HepG2 (cell line): ENCODE measurements around the gene CEBPG. TPM values are rescaled to one million over a fixed set of nuclear protein-coding genes. Genes with fewer than 3 reads are reported as not detected.
A peak's percentile ranks its signal among the peaks of the same experiment; 100 is the strongest.

Experiments used
- FOSL2 ChIP-seq: sonication (generic); formaldehyde crosslinking; IDR thresholded peaks from 2 replicates; pipeline ENCODE4 v1.4.0; 2020; ENCODE audit warnings: missing genetic modification reagents
- FOXO1 ChIP-seq: sonication (generic); formaldehyde crosslinking; IDR thresholded peaks from 2 replicates; pipeline ENCODE4 v1.4.0; 2020; ENCODE audit warnings: missing genetic modification reagents
- HHEX ChIP-seq: IDR thresholded peaks from 2 replicates; pipeline ENCODE4 v1.6.1; 2016; ENCODE audit warnings: control low read depth
- MAZ ChIP-seq, 2 experiments: sonication (generic) in 1 of 2; formaldehyde crosslinking in 1 of 2; IDR thresholded peaks; 2 replicates each; pipeline versions ENCODE4 v1.5.0 to v1.6.1; 2012 to 2020; ENCODE audit warnings: low read depth in 2 of 2, mild to moderate bottlenecking in 2 of 2, borderline replicate concordance in 1 of 2, improper control_type of control experiment in 1 of 2, low read length in 1 of 2, missing genetic modification reagents in 1 of 2, moderate library complexity in 1 of 2
- NFE2L2 ChIP-seq: fragments of 150-350 bp; IDR thresholded peaks from 2 replicates; pipeline ENCODE4 v1.6.1; 2014; ENCODE audit warnings: low read length
- NR2F1 ChIP-seq, 2 experiments: fragments of 450-650 bp in 1 of 2; formaldehyde crosslinking in 1 of 2; IDR thresholded peaks; 2 replicates each; pipeline versions ENCODE4 v1.5.0 to v1.6.1; 2016 to 2020; ENCODE audit warnings: mild to moderate bottlenecking in 1 of 2, missing compliant biosample characterization in 1 of 2, missing genetic modification reagents in 1 of 2, moderate library complexity in 1 of 2
- PRPF4 ChIP-seq: fragments of 200-400 bp; formaldehyde crosslinking; IDR thresholded peaks from 2 replicates; pipeline ENCODE4 v1.6.1; 2016; ENCODE audit warnings: low read length, low read depth; ENCODE audit not compliant: poor library complexity, severe bottlenecking
- RFX5 ChIP-seq: IDR thresholded peaks from 2 replicates; pipeline ENCODE4 v1.6.1; 2011; ENCODE audit warnings: low read depth, low read length, improper control_type of control experiment
- TAF15 ChIP-seq: fragments of 200-400 bp; formaldehyde crosslinking; IDR thresholded peaks from one replicate; pipeline ENCODE4 v1.6.1; 2018; ENCODE audit warnings: mild to moderate bottlenecking, low read depth, low read length; ENCODE audit not compliant: poor library complexity, severe bottlenecking
- THAP11 ChIP-seq: IDR thresholded peaks from 2 replicates; pipeline ENCODE4 v1.6.1; 2016; ENCODE audit warnings: missing biosample characterization, missing genetic modification reagents
- ZNF18 ChIP-seq: sonication (generic); formaldehyde crosslinking; IDR thresholded peaks from 2 replicates; pipeline ENCODE4 v1.8.0; 2022; ENCODE audit warnings: mild to moderate bottlenecking, missing genetic modification reagents; ENCODE audit not compliant: insufficient replicate concordance
- ZNF20 ChIP-seq: sonication (generic); formaldehyde crosslinking; IDR thresholded peaks from 2 replicates; pipeline ENCODE4 v1.4.0; 2020; ENCODE audit warnings: mild to moderate bottlenecking, moderate library complexity, missing genetic modification reagents
- ZNF207 ChIP-seq: fragments of 450-650 bp; IDR thresholded peaks from 2 replicates; pipeline ENCODE4 v1.6.1; 2016; ENCODE audit warnings: antibody characterized with exemption, borderline replicate concordance
- ZNF562 ChIP-seq: sonication (generic); formaldehyde crosslinking; IDR thresholded peaks from 2 replicates; pipeline ENCODE4 v1.8.0; 2022; ENCODE audit warnings: missing genetic modification reagents, borderline replicate concordance
- ZNF605 ChIP-seq: sonication (generic); formaldehyde crosslinking; IDR thresholded peaks from 2 replicates; pipeline ENCODE4 v1.8.0; 2022; ENCODE audit warnings: mild to moderate bottlenecking, missing genetic modification reagents
- ZNF703 ChIP-seq: sonication (generic); formaldehyde crosslinking; IDR thresholded peaks from 2 replicates; pipeline ENCODE4 v1.5.1; 2020; ENCODE audit warnings: missing genetic modification reagents, mild to moderate bottlenecking, moderate library complexity, borderline replicate concordance
- ZNF737 ChIP-seq: sonication (generic); formaldehyde crosslinking; IDR thresholded peaks from 2 replicates; pipeline ENCODE4 v1.5.0; 2020; ENCODE audit warnings: missing genetic modification reagents, mild to moderate bottlenecking, borderline replicate concordance
- ZNF75D ChIP-seq: sonication (generic); formaldehyde crosslinking; IDR thresholded peaks from 2 replicates; pipeline ENCODE4 v1.8.1; 2023; ENCODE audit warnings: missing genetic modification reagents, mild to moderate bottlenecking, borderline replicate concordance
- ZZZ3 ChIP-seq: sonication (generic); formaldehyde crosslinking; IDR thresholded peaks from 2 replicates; pipeline ENCODE4 v1.4.0; 2020; ENCODE audit warnings: missing genetic modification reagents, mild to moderate bottlenecking, borderline replicate concordance
- polyA plus RNA-seq, 8 experiments: library from polyadenylated mRNA; depleted of rRNA in 3 of 8; stranded (reverse) in 7 of 8; unstranded in 1 of 8; fragments of >200 nt; fragmentation: Illumina TruSeq in 4 of 8; extraction: Trizol in 4 of 8; gene quantifications; 2 replicates each; pipeline versions ENCODE4 v1.2.1 to v1.2.3, GENCODE V29; 2011 to 2016; ENCODE audit warnings: low read depth in 4 of 8, missing spikeins in 1 of 8, mixed read lengths in 1 of 8; ENCODE audit not compliant: insufficient read depth in 1 of 8
- total RNA-seq, 5 experiments: library from RNA; depleted of rRNA; stranded (reverse); fragments of >200 nt; fragmentation: Illumina TruSeq; extraction: Trizol; gene quantifications; 2 replicates each; pipeline ENCODE4 v1.2.3, GENCODE V29; 2016; ENCODE audit warnings: low read depth in 1 of 5
- TF ChIP-seq, protein P1 (sequence below): sonication (generic); formaldehyde crosslinking; IDR thresholded peaks from 2 replicates; pipeline ENCODE4 v1.5.0; 2020; ENCODE audit warnings: missing genetic modification reagents
- TF ChIP-seq, protein P2 (sequence below): sonication (generic); formaldehyde crosslinking; IDR thresholded peaks from 2 replicates; pipeline ENCODE4 v1.4.0; 2020; ENCODE audit warnings: mild to moderate bottlenecking, missing genetic modification reagents

Gene CEBPG
- total and polyA plus RNA-seq, 2 of the 13 experiments (the other 11 are each of a cell fraction or from before 2014, with no cell fraction given) = 25.7 to 34.3 TPM

DNA sequence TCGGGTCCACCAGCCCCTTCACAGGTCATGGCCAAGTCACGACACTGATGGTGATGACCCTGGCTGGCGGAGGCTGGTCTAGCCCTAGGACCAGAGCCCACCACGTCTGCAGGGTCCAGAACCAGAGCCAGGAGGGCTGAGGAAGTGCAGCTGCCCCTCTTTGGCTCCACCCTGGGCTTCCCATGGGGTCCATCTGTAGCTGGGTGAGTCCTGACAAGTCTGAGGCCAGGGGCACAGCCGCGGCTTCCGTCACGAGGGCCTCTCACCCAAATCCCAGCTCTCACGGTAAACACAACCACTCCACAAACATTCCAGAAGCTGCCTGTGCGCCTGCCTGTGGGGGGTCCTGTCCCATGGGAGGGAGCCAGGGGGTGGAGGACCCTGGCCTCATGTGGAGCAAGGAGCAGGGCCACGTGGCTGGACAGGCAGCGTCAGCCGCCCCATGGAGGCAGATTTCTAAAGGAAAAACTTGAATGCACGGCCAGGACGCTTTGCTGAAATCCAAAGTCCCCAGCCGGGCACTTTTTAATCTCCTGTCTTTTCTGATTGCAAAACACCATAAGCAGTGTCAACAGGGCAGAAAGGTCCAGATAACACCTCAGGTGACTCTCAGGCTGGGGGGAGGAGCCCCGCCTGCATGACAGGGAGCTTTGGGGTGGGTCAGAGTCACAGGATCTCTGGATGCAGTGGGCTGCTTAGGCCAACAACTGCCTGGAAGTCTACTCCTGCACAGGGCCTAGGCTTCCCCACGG lies 29.9 kb downstream of the CEBPG start (continued):
- TF ChIP-seq ZZZ3 (peak; percentile 89; the same call in 1 of the 2 replicates), ZNF562 (CRISPR knock-in tag) (no peak), THAP11 (peak; percentile 80), ZNF703 (CRISPR knock-in tag) (peak; percentile 97), MAZ (IDR thresholded peaks at IDR 0.05; ENCODE audit: borderline replicate concordance, low read depth, low read length) (peak; percentile 70; the same call in 1 of the 2 replicates), MAZ (CRISPR knock-in tag; IDR thresholded peaks at IDR 0.05; ENCODE audit: low read depth) (peak; percentile 96), ZNF75D (no peak), ZNF20 (0 out of 2 replicates have a peak, but pooled peaks have one; percentile 48), ZNF605 (peak; percentile 94), NFE2L2 (no peak), ZNF18 (CRISPR knock-in tag) (peak; percentile 94), ZNF207 (no peak), PRPF4 (no peak), FOXO1 (CRISPR knock-in tag) (peak; percentile 82), RFX5 (no peak), TAF15 (no peak), HHEX (CRISPR knock-in tag) (no peak), NR2F1 (CRISPR knock-in tag; IDR thresholded peaks at IDR 0.05) (peak; percentile 78 to 82), ZNF737 (CRISPR knock-in tag) (peak; percentile 96), FOSL2 (CRISPR knock-in tag) (peak; percentile 67)
- TF ChIP-seq, protein P1, sequence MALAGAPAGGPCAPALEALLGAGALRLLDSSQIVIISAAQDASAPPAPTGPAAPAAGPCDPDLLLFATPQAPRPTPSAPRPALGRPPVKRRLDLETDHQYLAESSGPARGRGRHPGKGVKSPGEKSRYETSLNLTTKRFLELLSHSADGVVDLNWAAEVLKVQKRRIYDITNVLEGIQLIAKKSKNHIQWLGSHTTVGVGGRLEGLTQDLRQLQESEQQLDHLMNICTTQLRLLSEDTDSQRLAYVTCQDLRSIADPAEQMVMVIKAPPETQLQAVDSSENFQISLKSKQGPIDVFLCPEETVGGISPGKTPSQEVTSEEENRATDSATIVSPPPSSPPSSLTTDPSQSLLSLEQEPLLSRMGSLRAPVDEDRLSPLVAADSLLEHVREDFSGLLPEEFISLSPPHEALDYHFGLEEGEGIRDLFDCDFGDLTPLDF (CRISPR knock-in tag) = peak; percentile 72
- TF ChIP-seq, protein P2, sequence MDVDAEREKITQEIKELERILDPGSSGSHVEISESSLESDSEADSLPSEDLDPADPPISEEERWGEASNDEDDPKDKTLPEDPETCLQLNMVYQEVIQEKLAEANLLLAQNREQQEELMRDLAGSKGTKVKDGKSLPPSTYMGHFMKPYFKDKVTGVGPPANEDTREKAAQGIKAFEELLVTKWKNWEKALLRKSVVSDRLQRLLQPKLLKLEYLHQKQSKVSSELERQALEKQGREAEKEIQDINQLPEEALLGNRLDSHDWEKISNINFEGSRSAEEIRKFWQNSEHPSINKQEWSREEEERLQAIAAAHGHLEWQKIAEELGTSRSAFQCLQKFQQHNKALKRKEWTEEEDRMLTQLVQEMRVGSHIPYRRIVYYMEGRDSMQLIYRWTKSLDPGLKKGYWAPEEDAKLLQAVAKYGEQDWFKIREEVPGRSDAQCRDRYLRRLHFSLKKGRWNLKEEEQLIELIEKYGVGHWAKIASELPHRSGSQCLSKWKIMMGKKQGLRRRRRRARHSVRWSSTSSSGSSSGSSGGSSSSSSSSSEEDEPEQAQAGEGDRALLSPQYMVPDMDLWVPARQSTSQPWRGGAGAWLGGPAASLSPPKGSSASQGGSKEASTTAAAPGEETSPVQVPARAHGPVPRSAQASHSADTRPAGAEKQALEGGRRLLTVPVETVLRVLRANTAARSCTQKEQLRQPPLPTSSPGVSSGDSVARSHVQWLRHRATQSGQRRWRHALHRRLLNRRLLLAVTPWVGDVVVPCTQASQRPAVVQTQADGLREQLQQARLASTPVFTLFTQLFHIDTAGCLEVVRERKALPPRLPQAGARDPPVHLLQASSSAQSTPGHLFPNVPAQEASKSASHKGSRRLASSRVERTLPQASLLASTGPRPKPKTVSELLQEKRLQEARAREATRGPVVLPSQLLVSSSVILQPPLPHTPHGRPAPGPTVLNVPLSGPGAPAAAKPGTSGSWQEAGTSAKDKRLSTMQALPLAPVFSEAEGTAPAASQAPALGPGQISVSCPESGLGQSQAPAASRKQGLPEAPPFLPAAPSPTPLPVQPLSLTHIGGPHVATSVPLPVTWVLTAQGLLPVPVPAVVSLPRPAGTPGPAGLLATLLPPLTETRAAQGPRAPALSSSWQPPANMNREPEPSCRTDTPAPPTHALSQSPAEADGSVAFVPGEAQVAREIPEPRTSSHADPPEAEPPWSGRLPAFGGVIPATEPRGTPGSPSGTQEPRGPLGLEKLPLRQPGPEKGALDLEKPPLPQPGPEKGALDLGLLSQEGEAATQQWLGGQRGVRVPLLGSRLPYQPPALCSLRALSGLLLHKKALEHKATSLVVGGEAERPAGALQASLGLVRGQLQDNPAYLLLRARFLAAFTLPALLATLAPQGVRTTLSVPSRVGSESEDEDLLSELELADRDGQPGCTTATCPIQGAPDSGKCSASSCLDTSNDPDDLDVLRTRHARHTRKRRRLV (CRISPR knock-in tag) = peak; percentile 97
